Common myeloid progenitor, CD34-positive (primary cell): ENCODE measurements around the gene IP6K2.

Source experiments
- CTCF ChIA-PET: fragments of 350-600 bp; sonication (Branson Sonifier 250); formaldehyde crosslinking; loops from one replicate; lab custom pipeline; 2021; ENCODE audit warnings: antibody characterized with exemption; lab: Charles Lee
- POLR2A ChIA-PET: fragments of 350-600 bp; sonication (Branson Sonifier 250); formaldehyde crosslinking; loops from one replicate; lab custom pipeline; 2021; ENCODE audit warnings: antibody characterized with exemption; lab: Charles Lee
- DNase-seq, 3 donors: peaks; one replicate each; pipeline versions ENCODE4 v3.0.0 to v3.0.0-alpha.2; 2013
- H3K27ac ChIP-seq, 2 experiments: 1 replicate in 1 of 2; 2 replicates in 1 of 2; pipeline ENCODE4 v1.7.0; 2013; ENCODE audit warnings: inconsistent platforms in 2 of 2, low read length in 2 of 2, mild to moderate bottlenecking in 2 of 2, low read depth in 1 of 2, moderate library complexity in 1 of 2; ENCODE audit not compliant: severe bottlenecking in 2 of 2, insufficient read depth in 1 of 2, poor library complexity in 1 of 2
- H3K27me3 ChIP-seq, 5 experiments: replicated peaks in 2 of 5; 1 replicate in 3 of 5; 2 replicates in 2 of 5; pipeline versions ENCODE4 v1.6.1 to v1.7.0; 2013; ENCODE audit warnings: low read length in 4 of 5, mild to moderate bottlenecking in 2 of 5, moderate library complexity in 2 of 5, inconsistent platforms in 1 of 5; ENCODE audit not compliant: insufficient read depth in 5 of 5, control insufficient read depth in 4 of 5
- H3K36me3 ChIP-seq, 4 experiments: 1 replicate in 2 of 4; 2 replicates in 2 of 4; pipeline versions ENCODE4 v1.6.1 to v1.7.0; 2013; ENCODE audit warnings: low read length in 3 of 4, control low read depth in 1 of 4, mild to moderate bottlenecking in 1 of 4; ENCODE audit not compliant: control insufficient read depth in 4 of 4, insufficient read depth in 4 of 4
- H3K4me1 ChIP-seq, 4 experiments: 1 replicate in 3 of 4; 2 replicates in 1 of 4; pipeline versions ENCODE4 v1.6.1 to v1.7.1; 2013; ENCODE audit warnings: low read length in 3 of 4, mild to moderate bottlenecking in 3 of 4, control low read depth in 1 of 4, inconsistent platforms in 1 of 4, moderate library complexity in 1 of 4; ENCODE audit not compliant: control insufficient read depth in 4 of 4, insufficient read depth in 4 of 4; ENCODE audit errors: control extremely low read depth in 1 of 4
- H3K4me3 ChIP-seq, 7 experiments: 1 replicate in 4 of 7; 2 replicates in 3 of 7; pipeline versions ENCODE4 v1.5.1 to v1.7.0; 2013; ENCODE audit warnings: mild to moderate bottlenecking in 7 of 7, low read length in 6 of 7, moderate library complexity in 6 of 7, inconsistent platforms in 2 of 7, low read depth in 2 of 7, control low read depth in 1 of 7; ENCODE audit not compliant: insufficient read depth in 4 of 7, control insufficient read depth in 1 of 7; ENCODE audit errors: extremely low read depth in 1 of 7
- H3K9me3 ChIP-seq, 5 experiments: 1 replicate in 4 of 5; 2 replicates in 1 of 5; pipeline versions ENCODE4 v1.6.1 to v1.7.1; 2013; ENCODE audit warnings: low read length in 4 of 5, mild to moderate bottlenecking in 2 of 5, inconsistent platforms in 1 of 5, low read depth in 1 of 5, moderate library complexity in 1 of 5; ENCODE audit not compliant: control insufficient read depth in 4 of 5, insufficient read depth in 2 of 5; ENCODE audit errors: control extremely low read depth in 1 of 5
- WGBS: methylation state at CpG from one replicate; pipeline ENCODE4 v1.1.5; 2013; ENCODE audit not compliant: insufficient coverage; 5-methylcytosine and 5-hydroxymethylcytosine counted together

IP6K2 gene

DNA sequence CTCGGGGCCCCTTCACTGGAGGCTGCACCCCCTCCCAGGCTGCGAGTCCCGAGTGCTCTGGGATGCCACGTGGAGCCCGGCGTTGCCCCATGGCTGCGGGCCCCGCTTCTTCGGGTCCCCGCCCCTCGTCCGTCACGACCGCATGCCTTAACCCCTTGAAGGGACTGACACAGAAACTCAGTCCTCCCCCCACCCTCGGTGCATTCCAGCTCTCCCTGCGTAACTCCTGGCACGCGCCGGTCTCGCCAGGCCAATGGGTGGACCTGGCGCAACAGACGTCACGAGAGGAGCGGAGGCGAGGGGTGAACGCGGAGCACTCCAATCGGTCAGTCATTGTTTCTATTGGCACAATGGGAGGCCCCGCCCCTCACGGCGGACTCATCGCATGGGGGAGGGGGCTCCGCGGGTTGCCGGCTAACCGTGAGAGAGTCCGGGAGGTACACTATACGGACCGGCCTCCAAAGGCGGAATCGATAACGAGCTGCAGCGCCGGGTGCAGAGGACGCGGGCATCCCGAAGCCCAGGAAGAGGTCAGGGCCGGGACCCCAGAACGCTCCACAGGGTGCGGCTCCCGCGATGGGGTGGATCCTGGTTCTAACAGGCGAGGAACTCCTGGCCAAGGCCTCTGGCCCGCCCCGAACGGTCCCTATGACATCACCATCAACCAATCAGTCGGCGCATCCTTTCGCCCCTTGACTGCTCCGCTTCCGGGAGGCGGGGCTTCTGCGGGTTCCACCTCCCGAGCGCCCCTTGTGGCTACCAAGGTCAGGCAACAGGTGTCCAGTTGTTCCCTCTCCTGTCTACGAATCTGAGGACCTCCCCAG is 53.3 kb downstream of the IP6K2 start:
- 1% methylated on average over 55 of the region's 66 CpGs for WGBS
- H3K27ac ChIP-seq: peak overlapping the region in 1 of 2 experiments; percentile 64
- H3K9me3 ChIP-seq: peaks cover 0 to 4% (median 0%) of the 10 kb centered on the region in 5 experiments
- peak overlapping the region; percentile 24 to 81 (median 68) for H3K4me3 ChIP-seq
- H3K27me3 ChIP-seq: peaks cover 2 to 43% (median 10%) of the 10 kb centered on the region in 5 experiments
- peak; percentile 95 to 96 (median 96) for DNase-seq
- CTCF ChIA-PET: interaction anchor here (1.0 to 4.6 kb wide), 4 partner anchors 11 to 40 kb away, joined by 3 to 25 read pairs (median 4); no protein-coding TSS in a partner anchor
- H3K36me3 ChIP-seq: no peaks in the 10 kb centered on the region
- POLR2A ChIA-PET: interaction anchor here (1.2 kb wide), 1 partner anchor 11 kb away, joined by 3 read pairs; no protein-coding TSS in a partner anchor
- peaks cover 0 to 31% (median 30%) of the 10 kb centered on the region in 4 experiments for H3K4me1 ChIP-seq

DNA sequence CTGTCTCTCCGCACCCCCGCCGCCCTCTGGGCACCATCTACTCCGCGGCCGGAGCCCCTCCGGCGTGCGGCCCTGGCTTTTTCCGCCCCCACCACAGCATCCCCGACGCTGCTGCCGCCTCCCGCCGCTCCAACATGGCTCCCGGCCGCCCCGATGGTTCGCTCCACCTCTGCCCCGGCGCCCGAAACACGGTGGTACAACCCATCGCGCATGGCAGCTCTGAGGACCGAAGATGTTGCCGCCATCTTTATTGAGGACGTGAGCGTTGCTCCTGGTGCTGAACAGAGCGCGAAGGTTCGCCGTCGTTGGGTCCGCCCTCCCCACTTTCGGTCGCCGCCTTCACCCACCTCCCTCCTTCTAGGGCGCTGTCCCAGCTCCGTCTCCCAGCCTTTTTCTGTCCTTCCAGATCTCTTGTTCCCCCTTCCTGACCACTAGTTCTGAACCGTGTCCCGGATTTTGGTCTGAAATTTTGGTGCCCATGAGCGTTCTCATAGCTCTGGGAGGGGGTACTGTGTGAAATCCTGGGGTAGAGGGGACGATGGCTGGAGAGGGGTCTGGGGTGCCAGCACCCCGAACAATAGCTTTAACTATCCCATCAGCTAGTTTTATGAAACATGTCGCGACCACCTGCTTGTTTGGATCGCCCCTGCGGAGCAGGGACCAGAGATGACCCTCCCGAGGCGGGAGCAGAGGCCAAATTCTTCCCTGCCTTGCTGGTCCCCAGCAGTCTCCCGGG is 54.1 kb downstream of the IP6K2 start, which contains the start of gene CELSR3:
CELSR3 (minus strand) TSS at position 134 of the 736 bp plus-strand sequence. CDS start 252 bp downstream, outside the sequence.
- Histone ChIP-seq H3K9me3 (peaks cover 0 to 4% (median 0%) of the 10 kb centered on the region in 5 experiments), H3K4me1 (peaks cover 0 to 31% (median 30%) of the 10 kb centered on the region in 4 experiments), H3K36me3 (no peaks in the 10 kb centered on the region), H3K27ac (peak within 1 kb of the TSS in 1 of 2 experiments; percentile 64), H3K4me3 (peak within 1 kb of the TSS; percentile 24 to 81 (median 68)), H3K27me3 (peaks cover 2 to 47% (median 11%) of the 10 kb centered on the region in 5 experiments)
- ChIA-PET POLR2A (interaction anchor here (1.2 to 1.8 kb wide), 2 partner anchors 12 to 16 kb away, joined by 3 to 4 read pairs; no protein-coding TSS in a partner anchor), CTCF (interaction anchor here (1.2 to 4.6 kb wide), 4 partner anchors 12 to 23 kb away, joined by 3 to 25 read pairs (median 4); partner anchors contain the start of gene NCKIPSD)
- WGBS: 3% methylated on average over 28 of the region's 52 CpGs
- peak; percentile 77 to 82 (median 78) for DNase-seq

- WGBS: 6% methylated on average over 23 of the region's 46 CpGs
- Histone ChIP-seq H3K36me3 (no peaks in the 10 kb centered on the region), H3K9me3 (peaks cover 0 to 4% (median 0%) of the 10 kb centered on the region in 5 experiments), H3K27ac (no peak overlapping the region), H3K27me3 (peaks cover 2 to 51% (median 11%) of the 10 kb centered on the region in 5 experiments), H3K4me1 (peaks cover 0 to 31% (median 30%) of the 10 kb centered on the region in 4 experiments), H3K4me3 (peak overlapping the region in 4 of 7 experiments; percentile 60 to 77 (median 72))
- ChIA-PET CTCF (interaction anchor here (1.2 to 4.6 kb wide), 3 partner anchors 12 to 24 kb away, joined by 3 to 25 read pairs (median 4); partner anchors contain the start of gene NCKIPSD), POLR2A (interaction anchor here (0.9 to 1.8 kb wide), 2 partner anchors 16 to 55 kb away, joined by 3 to 4 read pairs; partner anchors contain the start of gene IP6K2)
- no peak for DNase-seq
Observed at GRCh38 chr3:48662145-48662752, 54.8 kb downstream of the IP6K2 start.

- POLR2A ChIA-PET: interaction anchor here (0.9 to 1.8 kb wide), 2 partner anchors 17 to 56 kb away, joined by 3 to 4 read pairs; partner anchors contain the start of gene IP6K2
- H3K4me3 ChIP-seq: peak overlapping the region; percentile 2 to 77 (median 60)
- CTCF ChIA-PET: interaction anchor here (1.8 kb wide), 1 partner anchor 24 kb away, joined by 4 read pairs; the partner anchor contains the start of gene NCKIPSD
Observed at GRCh38 chr3:48661501-48662144, 55.4 kb downstream of the IP6K2 start.

DNA sequence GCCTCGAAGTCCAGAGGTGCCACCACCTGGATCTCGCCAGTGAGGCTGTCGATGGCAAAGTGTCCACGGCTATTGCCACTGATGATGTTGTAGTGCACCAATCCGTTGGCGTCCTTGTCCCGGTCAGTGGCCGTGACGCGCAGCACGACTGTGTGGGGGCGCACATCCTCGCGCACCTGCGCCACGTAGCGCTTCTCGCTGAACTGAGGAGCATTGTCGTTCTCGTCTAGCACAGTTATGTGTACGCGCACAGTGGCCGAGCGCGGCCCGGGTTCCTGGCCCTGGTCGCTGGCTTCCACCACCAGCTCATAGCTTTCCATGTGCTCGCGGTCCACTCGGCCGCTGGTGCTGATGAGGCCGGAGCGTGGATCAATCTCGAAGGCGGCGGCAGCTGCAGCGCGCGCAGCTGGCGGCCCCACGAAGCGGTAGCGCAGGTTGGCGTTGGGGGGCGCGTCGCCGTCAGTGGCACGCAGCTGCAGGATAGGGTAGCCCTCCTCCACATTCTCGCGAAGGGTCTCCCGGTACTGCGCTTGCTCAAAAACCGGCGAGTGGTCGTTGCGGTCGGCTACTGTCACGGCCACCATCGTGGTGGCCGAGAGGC is 56.1 kb downstream of the IP6K2 start:
- 72% methylated on average over 61 of the region's 61 CpGs for WGBS
- H3K36me3 ChIP-seq: no peaks in the 10 kb centered on the region
- peaks cover 0 to 4% (median 0%) of the 10 kb centered on the region in 5 experiments for H3K9me3 ChIP-seq
- ChIA-PET CTCF (interaction anchor here (1.9 kb wide), 1 partner anchor 25 kb away, joined by 4 read pairs; the partner anchor contains the start of gene SLC26A6), POLR2A (interaction anchor here (0.9 kb wide), 1 partner anchor 57 kb away, joined by 3 read pairs; the partner anchor contains the start of gene IP6K2)
- peaks cover 2 to 59% (median 11%) of the 10 kb centered on the region in 5 experiments for H3K27me3 ChIP-seq
- peak overlapping the region in 6 of 7 experiments; percentile 19 to 77 (median 64) for H3K4me3 ChIP-seq
- DNase-seq: no peak
- H3K27ac ChIP-seq: no peak overlapping the region
- peaks cover 0 to 40% (median 38%) of the 10 kb centered on the region in 4 experiments for H3K4me1 ChIP-seq

More at GRCh38 chr3:48661501-48662144, 55.4 kb downstream of the IP6K2 start:
- peaks cover 0 to 37% (median 34%) of the 10 kb centered on the region in 4 experiments for H3K4me1 ChIP-seq
- H3K9me3 ChIP-seq: peaks cover 0 to 4% (median 0%) of the 10 kb centered on the region in 5 experiments
- H3K27me3 ChIP-seq: peaks cover 2 to 57% (median 11%) of the 10 kb centered on the region in 5 experiments
- 3% methylated on average over 64 of the region's 67 CpGs for WGBS
- DNase-seq: peak; percentile 58 to 75 (median 72)
- H3K27ac ChIP-seq: no peak overlapping the region
- no peaks in the 10 kb centered on the region for H3K36me3 ChIP-seq
